Smooth muscle cell (in vitro differentiated cells): ENCODE measurements around the gene IGFN1. TPM values are rescaled to one million over a fixed set of nuclear protein-coding genes. Genes with fewer than 3 reads are reported as not detected.

Experiments
- DNase-seq: peaks from one replicate; lab custom pipeline; 2025; ENCODE audit not compliant: unreplicated experiment; lab: John Stamatoyannopoulos, UW
- H2AFZ ChIP-seq: fragments of 200-600 bp; sonication (generic); 2 replicates; pipeline ENCODE4 v1.6.0; 2016; ENCODE audit warnings: antibody characterized with exemption, low read depth, mild to moderate bottlenecking
- H3F3A ChIP-seq: fragments of 200-600 bp; sonication (generic); 2 replicates; pipeline ENCODE4 v1.6.0; 2017; ENCODE audit warnings: antibody characterized with exemption, low read depth
- H3K27ac ChIP-seq: fragments of 200-600 bp; sonication (generic); 2 replicates; pipeline ENCODE4 v1.5.1; 2016; ENCODE audit warnings: low read depth, mild to moderate bottlenecking
- H3K27me3 ChIP-seq: fragments of 200-600 bp; sonication (generic); 2 replicates; pipeline ENCODE4 v1.6.1; 2016; ENCODE audit warnings: low read depth, mild to moderate bottlenecking
- H3K36me3 ChIP-seq: fragments of 200-600 bp; sonication (generic); 2 replicates; pipeline ENCODE4 v1.5.1; 2016; ENCODE audit warnings: low read depth
- H3K4me1 ChIP-seq: fragments of 200-600 bp; sonication (generic); 2 replicates; pipeline ENCODE4 v1.5.1; 2016; ENCODE audit warnings: low read depth
- H3K4me2 ChIP-seq: fragments of 200-600 bp; sonication (generic); 2 replicates; pipeline ENCODE4 v1.6.0; 2016; ENCODE audit warnings: mild to moderate bottlenecking
- H3K4me3 ChIP-seq: fragments of 200-600 bp; sonication (generic); 2 replicates; pipeline ENCODE4 v1.5.1; 2016; ENCODE audit warnings: mild to moderate bottlenecking
- H3K79me2 ChIP-seq: fragments of 200-600 bp; sonication (generic); 2 replicates; pipeline ENCODE4 v1.6.0; 2016; ENCODE audit warnings: low read depth, mild to moderate bottlenecking
- H3K9ac ChIP-seq: fragments of 200-600 bp; sonication (generic); 2 replicates; pipeline ENCODE4 v1.6.0; 2016; ENCODE audit warnings: low read depth
- H3K9me3 ChIP-seq: fragments of 200-600 bp; sonication (generic); replicated peaks from 2 replicates; pipeline ENCODE4 v1.5.1; 2016; ENCODE audit warnings: low read depth
- H4K20me1 ChIP-seq: fragments of 200-600 bp; sonication (generic); 2 replicates; pipeline ENCODE4 v1.6.0; 2016; ENCODE audit warnings: low read depth
- CTCF ChIP-seq: fragments of 200-600 bp; sonication (generic); IDR thresholded peaks from 2 replicates; pipeline ENCODE4 v1.5.1; 2017; ENCODE audit warnings: borderline replicate concordance, mild to moderate bottlenecking, antibody characterized with exemption; ENCODE audit not compliant: insufficient read depth, poor library complexity, severe bottlenecking
- WGBS: methylation state at CpG from one replicate; pipeline ENCODE4 v1.1.7; 2016; ENCODE audit warnings: low lambda C conversion rate; 5-methylcytosine and 5-hydroxymethylcytosine counted together
- polyA plus RNA-seq: library from polyadenylated mRNA; unstranded; fragments of >200 nt; fragmentation: Nextera tagmentation; extraction: Ambion mirVana; gene quantifications from 2 replicates; pipeline ENCODE4 v1.2.1, GENCODE V29; 2016
- total RNA-seq: library from RNA; depleted of rRNA; stranded (reverse); fragments of >200 nt; gene quantifications from 2 replicates; pipeline ENCODE4 v1.2.3, GENCODE V29; 2014

The IGFN1 gene
- total and polyA plus RNA-seq, 2 experiments from 2014 or later, result not detected

GRCh38 chr1:201178718-201179117 lies 11.9 kb upstream of the IGFN1 start:
- Histone ChIP-seq H3F3A (no peaks in the 10 kb centered on the region), H3K4me2 (no peak overlapping the region), H3K27ac (no peak overlapping the region), H3K36me3 (no peaks in the 10 kb centered on the region), H4K20me1 (no peaks in the 10 kb centered on the region), H3K79me2 (no peaks in the 10 kb centered on the region), H2AFZ (no peak overlapping the region), H3K4me3 (no peak overlapping the region), H3K4me1 (no peaks in the 10 kb centered on the region), H3K9ac (no peak overlapping the region), H3K9me3 (no peaks in the 10 kb centered on the region), H3K27me3 (peaks cover 15% of the 10 kb centered on the region)
- DNase-seq, result no peak
- TF ChIP-seq CTCF, result no peak
- whole genome bisulfite sequencing, result 77% methylated on average over 3 of the region's 3 CpGs

- no peak for DNase-seq
- Histone ChIP-seq H3K4me1 (peaks cover 5% of the 10 kb centered on the region), H4K20me1 (no peaks in the 10 kb centered on the region), H3F3A (peaks cover 1% of the 10 kb centered on the region), H2AFZ (no peak overlapping the region), H3K4me3 (no peak overlapping the region), H3K4me2 (no peak overlapping the region), H3K36me3 (no peaks in the 10 kb centered on the region), H3K9ac (no peak overlapping the region), H3K79me2 (no peaks in the 10 kb centered on the region), H3K27ac (no peak overlapping the region), H3K27me3 (peaks cover 15% of the 10 kb centered on the region), H3K9me3 (no peaks in the 10 kb centered on the region)
- 32% methylated on average over 1 of the region's 1 CpG for WGBS
- TF ChIP-seq CTCF, result no peak
These were observed 10.5 kb upstream of the IGFN1 start for GRCh38 chr1:201180141-201180540.

GRCh38 chr1:201180901-201181300 lies 9.7 kb upstream of the IGFN1 start:
- no peak overlapping the region for H3K27ac ChIP-seq
- H4K20me1 ChIP-seq, result no peaks in the 10 kb centered on the region
- peaks cover 5% of the 10 kb centered on the region for H3K4me1 ChIP-seq
- no peak overlapping the region for H3K4me3 ChIP-seq
- no peak for TF ChIP-seq CTCF
- no peaks in the 10 kb centered on the region for H3K79me2 ChIP-seq
- H3K9me3 ChIP-seq, result no peaks in the 10 kb centered on the region
- peaks cover 15% of the 10 kb centered on the region for H3K27me3 ChIP-seq
- no peak for DNase-seq
- H3K36me3 ChIP-seq, result no peaks in the 10 kb centered on the region
- no peak overlapping the region for H2AFZ ChIP-seq
- WGBS, result 96% methylated on average over 6 of the region's 6 CpGs
- H3K9ac ChIP-seq, result no peak overlapping the region
- H3K4me2 ChIP-seq, result no peak overlapping the region
- peaks cover 8% of the 10 kb centered on the region for H3F3A ChIP-seq

DNA sequence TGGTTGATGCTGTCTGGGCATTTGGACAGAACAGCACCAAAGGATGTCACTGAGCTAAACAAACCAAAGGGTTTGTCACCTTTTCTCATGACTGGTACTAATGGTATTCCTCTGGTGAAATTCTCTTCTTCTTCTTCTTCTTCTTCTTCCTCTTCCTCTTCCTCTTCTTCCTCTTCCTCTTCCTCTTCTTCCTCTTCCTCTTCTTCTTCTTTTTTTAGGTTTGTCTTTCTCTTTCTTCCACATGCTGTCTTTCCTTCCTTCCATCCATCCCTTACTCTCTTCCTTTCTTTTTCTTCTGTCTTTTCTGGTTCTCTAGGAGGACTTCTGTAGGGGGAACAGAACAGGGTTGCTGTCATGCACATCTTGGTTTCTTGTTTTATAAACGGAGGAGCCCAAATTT lies 9.3 kb upstream of the IGFN1 start:
- Histone ChIP-seq H3K27me3 (peaks cover 15% of the 10 kb centered on the region), H3K4me1 (peaks cover 5% of the 10 kb centered on the region), H3K79me2 (no peaks in the 10 kb centered on the region), H3K4me2 (no peak overlapping the region), H3K27ac (no peak overlapping the region), H4K20me1 (no peaks in the 10 kb centered on the region), H2AFZ (no peak overlapping the region), H3F3A (peaks cover 8% of the 10 kb centered on the region), H3K9me3 (no peaks in the 10 kb centered on the region), H3K9ac (no peak overlapping the region), H3K4me3 (no peak overlapping the region), H3K36me3 (no peaks in the 10 kb centered on the region)
- 87% methylated on average over 1 of the region's 1 CpG for WGBS
- DNase-seq, result no peak
- TF ChIP-seq CTCF, result no peak
